Measurements from ENCODE around the gene MAML3.

MAML3 gene

GRCh38 chr4:139843641-139844040 is 310.3 kb downstream of the MAML3 start:
- ChIA-PET CTCF (interaction anchor here (0.6 kb wide), 1 partner anchor 327 kb away, joined by 3 read pairs; no protein-coding TSS in a partner anchor), POLR2A (no interaction called here)
- no peak for TF ChIP-seq SP1 (IDR thresholded peaks at IDR 0.05)
- no peak for TF ChIP-seq L3MBTL2 (conservative IDR thresholded peaks at IDR 0.05)
- no peak for TF ChIP-seq BHLHE40 (IDR thresholded peaks at IDR 0.05; ENCODE audit: borderline replicate concordance)
- TF ChIP-seq FOXK2 (IDR thresholded peaks at IDR 0.05) = no peak
- TF ChIP-seq SUZ12 (IDR thresholded peaks at IDR 0.05) = no peak
- TF ChIP-seq ELF4 (IDR thresholded peaks at IDR 0.05) = no peak
- TF ChIP-seq HDGF (IDR thresholded peaks at IDR 0.05; ENCODE audit: borderline replicate concordance) = no peak
- TF ChIP-seq ZNF384 (IDR thresholded peaks at IDR 0.05) = no peak
- no peak for TF ChIP-seq TARDBP (IDR thresholded peaks at IDR 0.05)
- TF ChIP-seq PKNOX1 (IDR thresholded peaks at IDR 0.05) = no peak
- TF ChIP-seq NFRKB (IDR thresholded peaks at IDR 0.05) = no peak
- no peak for TF ChIP-seq CTBP1 (IDR thresholded peaks at IDR 0.05; ENCODE audit: borderline replicate concordance)
- TF ChIP-seq ARNT (IDR thresholded peaks at IDR 0.05) = no peak
- no peak for DNase-seq (ENCODE audit: extremely low spot score)

GRCh38 chr4:139841464-139842195 is 312.4 kb downstream of the MAML3 start:
- POLR2A ChIA-PET = no interaction called here
- peak; percentile 23 for DNase-seq (ENCODE audit: extremely low spot score)
- CTCF ChIA-PET = interaction anchor here (0.9 to 1.3 kb wide), 2 partner anchors 33 to 107 kb away, joined by 3 to 6 read pairs; no protein-coding TSS in a partner anchor
- TF ChIP-seq PKNOX1 (IDR thresholded peaks at IDR 0.05) (0 out of 2 replicates have a peak, but pooled peaks have one; percentile 13), ZNF384 (IDR thresholded peaks at IDR 0.05) (no peak)

GRCh38 chr4:139840773-139841172 is 313.2 kb downstream of the MAML3 start:
- ChIA-PET POLR2A (no interaction called here), CTCF (interaction anchor here (0.9 to 1.3 kb wide), 2 partner anchors 32 to 106 kb away, joined by 3 to 6 read pairs; no protein-coding TSS in a partner anchor)
- no peak for DNase-seq (ENCODE audit: extremely low spot score)
- no peak for TF ChIP-seq ELF4 (IDR thresholded peaks at IDR 0.05)
- TF ChIP-seq SUZ12 (IDR thresholded peaks at IDR 0.05) = no peak
- TF ChIP-seq LEF1 (IDR thresholded peaks at IDR 0.05; ENCODE audit: borderline replicate concordance) = no peak

- ChIA-PET CTCF (no interaction called here), POLR2A (no interaction called here)
These were observed 314.5 kb downstream of the MAML3 start for GRCh38 chr4:139839403-139840031.

GRCh38 chr4:139838811-139839210 is 315.2 kb downstream of the MAML3 start:
- CTCF ChIA-PET = no interaction called here
- TF ChIP-seq SP1 (IDR thresholded peaks at IDR 0.05) = no peak
- no peak for TF ChIP-seq CTBP1 (IDR thresholded peaks at IDR 0.05; ENCODE audit: borderline replicate concordance)
- TF ChIP-seq ELF4 (IDR thresholded peaks at IDR 0.05) = no peak
- TF ChIP-seq FOXM1 (IDR thresholded peaks at IDR 0.05; ENCODE audit: borderline replicate concordance) = no peak
- no peak for TF ChIP-seq PKNOX1 (IDR thresholded peaks at IDR 0.05)
- TF ChIP-seq LEF1 (IDR thresholded peaks at IDR 0.05; ENCODE audit: borderline replicate concordance) = no peak
- TF ChIP-seq BHLHE40 (IDR thresholded peaks at IDR 0.05; ENCODE audit: borderline replicate concordance) = no peak
- TF ChIP-seq HDGF (IDR thresholded peaks at IDR 0.05; ENCODE audit: borderline replicate concordance) = no peak
- TF ChIP-seq ZNF384 (IDR thresholded peaks at IDR 0.05) = no peak
- no peak for TF ChIP-seq L3MBTL2 (conservative IDR thresholded peaks at IDR 0.05)
- no peak for TF ChIP-seq FOXA1 (IDR thresholded peaks at IDR 0.05)
- no peak for TF ChIP-seq SUZ12 (IDR thresholded peaks at IDR 0.05)
- TF ChIP-seq ARNT (IDR thresholded peaks at IDR 0.05) = no peak
- TF ChIP-seq TARDBP (IDR thresholded peaks at IDR 0.05) = no peak
- no peak for TF ChIP-seq FOXK2 (IDR thresholded peaks at IDR 0.05)
- TF ChIP-seq NFRKB (IDR thresholded peaks at IDR 0.05) = no peak
- POLR2A ChIA-PET = no interaction called here
- DNase-seq (ENCODE audit: extremely low spot score) = no peak

More at GRCh38 chr4:139839403-139840031, 314.5 kb downstream of the MAML3 start:
- TF ChIP-seq L3MBTL2 (conservative IDR thresholded peaks at IDR 0.05) = no peak
- no peak for TF ChIP-seq FOXM1 (IDR thresholded peaks at IDR 0.05; ENCODE audit: borderline replicate concordance)
- no peak for TF ChIP-seq FOXK2 (IDR thresholded peaks at IDR 0.05)
- TF ChIP-seq HDGF (IDR thresholded peaks at IDR 0.05; ENCODE audit: borderline replicate concordance) = no peak
- TF ChIP-seq ZNF384 (IDR thresholded peaks at IDR 0.05) = no peak
- TF ChIP-seq SUZ12 (IDR thresholded peaks at IDR 0.05) = no peak
- no peak for TF ChIP-seq BHLHE40 (IDR thresholded peaks at IDR 0.05; ENCODE audit: borderline replicate concordance)
- TF ChIP-seq LEF1 (IDR thresholded peaks at IDR 0.05; ENCODE audit: borderline replicate concordance) = no peak
- no peak for DNase-seq (ENCODE audit: extremely low spot score)

GRCh38 chr4:139834981-139835391 is 319.0 kb downstream of the MAML3 start:
- no peak for DNase-seq (ENCODE audit: extremely low spot score)
- CTCF ChIA-PET = interaction anchor here (0.6 to 1.0 kb wide), 2 partner anchors 12 to 219 kb away, joined by 3 to 4 read pairs; no protein-coding TSS in a partner anchor
- POLR2A ChIA-PET = no interaction called here
- no peak for TF ChIP-seq NFRKB (IDR thresholded peaks at IDR 0.05)
- no peak for TF ChIP-seq L3MBTL2 (conservative IDR thresholded peaks at IDR 0.05)
- TF ChIP-seq FOXK2 (IDR thresholded peaks at IDR 0.05) = no peak
- no peak for TF ChIP-seq ZNF384 (IDR thresholded peaks at IDR 0.05)
- no peak for TF ChIP-seq LEF1 (IDR thresholded peaks at IDR 0.05; ENCODE audit: borderline replicate concordance)
- no peak for TF ChIP-seq CTBP1 (IDR thresholded peaks at IDR 0.05; ENCODE audit: borderline replicate concordance)
- no peak for TF ChIP-seq PKNOX1 (IDR thresholded peaks at IDR 0.05)
- TF ChIP-seq ARNT (IDR thresholded peaks at IDR 0.05) = no peak
- no peak for TF ChIP-seq FOXA1 (IDR thresholded peaks at IDR 0.05)
- no peak for TF ChIP-seq SP1 (IDR thresholded peaks at IDR 0.05)
- no peak for TF ChIP-seq HDGF (IDR thresholded peaks at IDR 0.05; ENCODE audit: borderline replicate concordance)
- TF ChIP-seq FOXM1 (IDR thresholded peaks at IDR 0.05; ENCODE audit: borderline replicate concordance) = no peak
- no peak for TF ChIP-seq SUZ12 (IDR thresholded peaks at IDR 0.05)
- TF ChIP-seq TARDBP (IDR thresholded peaks at IDR 0.05) = no peak
- no peak for TF ChIP-seq ELF4 (IDR thresholded peaks at IDR 0.05)
